Uterus (tissue), 4 donors: Measurements from ENCODE around the gene ITGA2. TPM values are rescaled to one million over a fixed set of nuclear protein-coding genes. Genes with fewer than 3 reads are reported as not detected.

Experiments used
- DNase-seq, 2 donors: peaks; one replicate each; pipeline ENCODE4 v3.0.0-alpha.2; 2019 to 2020
- H3K27ac ChIP-seq, 2 donors: fragments of 200-600 bp; sonication (generic); 1 replicate in 1 of 2; 2 replicates in 1 of 2; pipeline ENCODE4 v1.5.1; 2016 to 2018
- H3K27me3 ChIP-seq, 2 donors: fragments of 200-600 bp; sonication (generic); one replicate each; pipeline ENCODE4 v1.5.1; 2018 to 2019; ENCODE audit warnings: control low read depth in 1 of 2
- H3K36me3 ChIP-seq, 2 donors: fragments of 200-600 bp; sonication (generic); one replicate each; pipeline ENCODE4 v1.5.1; 2019; ENCODE audit warnings: control low read depth in 1 of 2
- H3K4me1 ChIP-seq, 2 donors: fragments of 200-600 bp; sonication (generic); one replicate each; pipeline ENCODE4 v1.5.1; 2018 to 2019; ENCODE audit warnings: control low read depth in 1 of 2
- H3K4me3 ChIP-seq, 2 donors: fragments of 200-600 bp; sonication (generic); 1 replicate in 1 of 2; 2 replicates in 1 of 2; pipeline ENCODE4 v1.5.1; 2018 to 2019; ENCODE audit warnings: mild to moderate bottlenecking in 1 of 2
- H3K9me3 ChIP-seq, 2 donors: fragments of 200-600 bp; sonication (generic); one replicate each; pipeline ENCODE4 v1.5.1; 2019; ENCODE audit warnings: control low read depth in 1 of 2
- CTCF ChIP-seq, 4 experiments: fragments of 200-600 bp in 2 of 4; fragments of 450-650 bp in 2 of 4; sonication (generic) in 2 of 4; IDR thresholded peaks; one replicate each; pipeline ENCODE4 v1.5.1; 2016 to 2019; ENCODE audit warnings: antibody characterized with exemption in 4 of 4, mild to moderate bottlenecking in 2 of 4, moderate library complexity in 1 of 4
- POLR2A ChIP-seq, 2 donors: fragments of 450-650 bp; IDR thresholded peaks; one replicate each; pipeline ENCODE4 v1.6.1; 2016; ENCODE audit warnings: antibody characterized with exemption in 2 of 2, mild to moderate bottlenecking in 1 of 2, moderate library complexity in 1 of 2
- intact Hi-C: fragments of 100-400 bp; cut with DNase I; formaldehyde crosslinking; loops from one replicate; pipeline ENCODE4 v1.15.1; 2023; ENCODE audit warnings: low total_unique reads
- total RNA-seq, 4 donors: library from RNA; depleted of rRNA in 3 of 4; stranded (reverse); fragments of >200 nt in 3 of 4; gene quantifications; one replicate each; pipeline versions ENCODE4 v1.1.0 to v1.2.4, GENCODE V29; 2014 to 2023
- donor health status: DM: yes; HTN: yes; CAD: no.

Gene ITGA2
- total RNA-seq, 4 donors from 2014 or later, result 1.3 to 22.4 (median 4.5) TPM

GRCh38 chr5:53133020-53133419 is 143.9 kb downstream of the ITGA2 start:
- no peak for DNase-seq
- H3K27ac ChIP-seq, result no peak overlapping the region
- TF ChIP-seq CTCF (IDR thresholded peaks at IDR 0.05) (no peak), POLR2A (IDR thresholded peaks at IDR 0.05) (no peak)
- H3K9me3 ChIP-seq, result no peaks in the 10 kb centered on the region
- H3K4me1 ChIP-seq, result no peaks in the 10 kb centered on the region
- no peaks in the 10 kb centered on the region for H3K36me3 ChIP-seq
- H3K27me3 ChIP-seq, result no peaks in the 10 kb centered on the region
- H3K4me3 ChIP-seq, result no peak overlapping the region
- intact Hi-C loops, result no loop called here

Other genes starting within 250 kb of the ITGA2 start
- 10 to 100 TPM; 41.8 to 94.0 (median 69.6) TPM for gene ITGA1, start 201.4 kb upstream of the ITGA2 start, total RNA-seq
- 10 to 100 TPM; 16.5 to 35.8 (median 24.6) TPM for gene PELO, start 201.4 kb upstream of the ITGA2 start, total RNA-seq
- 10 to 100 TPM; 11.8 to 49.5 (median 41.3) TPM for gene MOCS2, start 120.4 kb downstream of the ITGA2 start, total RNA-seq